ENCODE measurements around the gene PHACTR3. TPM values are rescaled to one million over a fixed set of nuclear protein-coding genes. Genes with fewer than 3 reads are reported as not detected.

PHACTR3 gene
- total and polyA plus RNA-seq, 2 of the 8 experiments (the other 6 are each of a cell fraction or from before 2014, with no cell fraction given) = 0.05 to 0.13 TPM

- Histone ChIP-seq H3K36me3 (ENCODE audit: control insufficient read depth in 2 of 4, insufficient read depth in 4 of 4, low read length in 3 of 4) (no peaks in the 10 kb centered on the region), H3K18ac (ENCODE audit: extremely low read depth, low read length) (no peak overlapping the region), H3K14ac (ENCODE audit: insufficient read length) (no peak overlapping the region), H3K27me3 (replicated peaks in 1 of 4; ENCODE audit: control insufficient read depth in 3 of 4, extremely low read depth in 1 of 4, insufficient read depth in 3 of 4, low read length in 3 of 4) (peaks cover 0 to 2% (median 0%) of the 10 kb centered on the region in 4 experiments; a peak in 1 of 7 replicates), H3K4me1 (replicated peaks in 1 of 4; ENCODE audit: control insufficient read depth in 3 of 4, insufficient read depth in 4 of 4, low read length in 3 of 4) (no peaks in the 10 kb centered on the region), H4K91ac (replicated peaks; ENCODE audit: insufficient read length, low read length) (no peak overlapping the region), H3K79me1 (ENCODE audit: low read depth, low read length) (no peaks in the 10 kb centered on the region), H3K79me2 (ENCODE audit: control insufficient read depth in 1 of 2, insufficient read depth in 2 of 2, low read length in 2 of 2) (no peaks in the 10 kb centered on the region), H2BK12ac (ENCODE audit: low read depth, low read length) (no peak overlapping the region), H2BK15ac (ENCODE audit: low read length) (no peak overlapping the region), H2BK5ac (ENCODE audit: low read depth, low read length) (no peak overlapping the region), H3K4ac (replicated peaks; ENCODE audit: insufficient read length, low read depth, low read length) (no peak overlapping the region), H3K4me2 (ENCODE audit: insufficient read depth in 1 of 2, low read depth in 2 of 2, low read length in 2 of 2) (no peak overlapping the region), H2BK120ac (replicated peaks; ENCODE audit: low read depth, low read length) (no peak overlapping the region), H2AFZ (ENCODE audit: low read length) (no peak overlapping the region), H3K9me3 (ENCODE audit: insufficient read depth in 2 of 2, low read depth in 1 of 2, low read length in 1 of 2) (peaks cover 79 to 81% of the 10 kb centered on the region in 2 experiments), H4K8ac (ENCODE audit: extremely low read depth, insufficient read depth, low read length) (no peak overlapping the region), H3K27ac (ENCODE audit: low read depth, low read length) (no peak overlapping the region), H3K4me3 (ENCODE audit: extremely low read depth in 1 of 4, insufficient read depth in 2 of 4, low read depth in 3 of 4, low read length in 4 of 4) (no peak overlapping the region), H3K23ac (ENCODE audit: insufficient read length) (no peak overlapping the region), H3K23me2 (ENCODE audit: low read depth, low read length) (no peaks in the 10 kb centered on the region), H4K5ac (ENCODE audit: insufficient read length, low read depth, low read length) (no peak overlapping the region), H3K9ac (replicated peaks in 1 of 4; ENCODE audit: extremely low read depth in 1 of 4, low read depth in 3 of 4, low read length in 3 of 4) (no peak overlapping the region), H2BK20ac (ENCODE audit: low read length) (no peak overlapping the region), H4K20me1 (replicated peaks in 1 of 2; ENCODE audit: control insufficient read depth in 1 of 2, insufficient read depth in 2 of 2, low read length in 2 of 2) (no peaks in the 10 kb centered on the region), H2AK5ac (ENCODE audit: low read depth, low read length) (no peak overlapping the region), H3K56ac (replicated peaks; ENCODE audit: insufficient read length, low read depth, low read length) (no peak overlapping the region)
- CTCF ChIA-PET (ENCODE audit: partially characterized antibody) = no interaction called here
- POLR2A ChIA-PET (ENCODE audit: partially characterized antibody) = no interaction called here
- FAIRE-seq (no peak), DNase-seq (ENCODE audit: low read depth in 1 of 2, low spot score in 2 of 2) (no peak)
- WGBS, 2 experiments (ENCODE audit: extremely low coverage in 1 of 2, insufficient coverage in 1 of 2, insufficient read length in 1 of 2, insufficient replicate concordance in 2 of 2, low coverage in 1 of 2, low lambda C conversion rate in 2 of 2, missing lambda C conversion rate in 1 of 2) = 75% methylated on average over 9 of the region's 9 CpGs; no CpG with 5 or more reads in 1 of the 2 experiments
These were observed 198.3 kb downstream of the PHACTR3 start for GRCh38 chr20:59802471-59803221.
